Naive B cell (primary cell): ENCODE measurements around the gene BSCL2. TPM values are rescaled to one million over a fixed set of nuclear protein-coding genes. Genes with fewer than 3 reads are reported as not detected.

Source experiments
- polyA plus RNA-seq, 6 donors: library from polyadenylated mRNA; unstranded; fragments of 300-500 nt; fragmentation: Illumina TruSeq; gene quantifications; one replicate each; pipeline ENCODE4 v1.2.3, GENCODE V29; 2021; ENCODE audit warnings: low read depth in 6 of 6

The BSCL2 gene
- polyA plus RNA-seq, 6 donors from 2014 or later = 49.6 to 98.5 (median 57.6) TPM

Other genes with a start within 250 kb of the BSCL2 start
- 10 to 100 TPM in 5 of 6 donors, 1 to 10 TPM in 1; 2.0 to 45.3 (median 15.9) TPM for gene AHNAK, start 160.6 kb downstream of the BSCL2 start, polyA plus RNA-seq
- 1,000 to 10,000 TPM; 1,313 to 1,862 (median 1,450) TPM for gene EEF1G, start 133.5 kb downstream of the BSCL2 start, polyA plus RNA-seq
- gene TUT1, start 115.9 kb downstream of the BSCL2 start, polyA plus RNA-seq = 10 to 100 TPM; 12.7 to 20.8 (median 16.2) TPM
- gene MTA2, start 105.6 kb downstream of the BSCL2 start, polyA plus RNA-seq = 10 to 100 TPM in 5 of 6 donors, 1 to 10 TPM in 1; 3.4 to 27.5 (median 17.8) TPM
- gene EML3, start 94.6 kb downstream of the BSCL2 start, polyA plus RNA-seq = 10 to 100 TPM in 5 of 6 donors, 1 to 10 TPM in 1; 9.7 to 15.5 (median 12.5) TPM
- 1 to 10 TPM in 1 of 6 donors, under 1 TPM in 4, not detected in 1; 0.55 to 1.6 (median 0.66) TPM for gene ROM1, start 94.2 kb downstream of the BSCL2 start, polyA plus RNA-seq
- gene B3GAT3, start 85.4 kb downstream of the BSCL2 start, polyA plus RNA-seq = 10 to 100 TPM; 26.1 to 43.9 (median 30.8) TPM
- gene GANAB, start 60.8 kb downstream of the BSCL2 start, polyA plus RNA-seq = 100 to 1,000 TPM; 140 to 158 (median 149) TPM
- 10 to 100 TPM; 18.3 to 40.1 (median 28.7) TPM for gene INTS5, start 54.1 kb downstream of the BSCL2 start, polyA plus RNA-seq
- gene C11orf98, start 42.2 kb downstream of the BSCL2 start, polyA plus RNA-seq = 10 to 100 TPM; 37.9 to 89.1 (median 77.2) TPM
- 1 to 10 TPM; 2.1 to 8.4 (median 4.8) TPM for gene CSKMT, start 42.1 kb downstream of the BSCL2 start, polyA plus RNA-seq
- 10 to 100 TPM in 5 of 6 donors, 1 to 10 TPM in 1; 7.7 to 11.4 (median 10.4) TPM for gene UQCC3, start 35.8 kb downstream of the BSCL2 start, polyA plus RNA-seq
- gene LBHD1, start 35.2 kb downstream of the BSCL2 start, polyA plus RNA-seq = 10 to 100 TPM in 1 of 6 donors, 1 to 10 TPM in 5; 3.5 to 12.4 (median 5.1) TPM
- 100 to 1,000 TPM; 150 to 226 (median 216) TPM for gene UBXN1, start 28.4 kb downstream of the BSCL2 start, polyA plus RNA-seq
- gene LRRN4CL, start 17.9 kb downstream of the BSCL2 start, polyA plus RNA-seq = not detected
- 10 to 100 TPM in 4 of 6 donors, 1 to 10 TPM in 2; 5.3 to 21.2 (median 16.9) TPM for gene GNG3, start 252 bp upstream of the BSCL2 start, polyA plus RNA-seq
- gene HNRNPUL2, start 20.0 kb upstream of the BSCL2 start, polyA plus RNA-seq = 1 to 10 TPM in 4 of 6 donors, under 1 TPM in 2; 0.61 to 2.9 (median 1.1) TPM
- gene TTC9C, start 21.1 kb upstream of the BSCL2 start, polyA plus RNA-seq = 10 to 100 TPM; 12.1 to 45.9 (median 21.6) TPM
- gene ZBTB3, start 46.7 kb upstream of the BSCL2 start, polyA plus RNA-seq = 10 to 100 TPM in 1 of 6 donors, 1 to 10 TPM in 5; 3.7 to 12.9 (median 6.4) TPM
- 100 to 1,000 TPM; 249 to 395 (median 290) TPM for gene POLR2G, start 54.2 kb upstream of the BSCL2 start, polyA plus RNA-seq
- gene TAF6L, start 64.0 kb upstream of the BSCL2 start, polyA plus RNA-seq = 10 to 100 TPM in 2 of 6 donors, 1 to 10 TPM in 4; 8.3 to 14.3 (median 9.5) TPM
- 100 to 1,000 TPM; 145 to 275 (median 160) TPM for gene TMEM179B, start 80.0 kb upstream of the BSCL2 start, polyA plus RNA-seq
- gene TMEM223, start 84.6 kb upstream of the BSCL2 start, polyA plus RNA-seq = 10 to 100 TPM; 28.9 to 52.5 (median 45.3) TPM
- 100 to 1,000 TPM in 2 of 6 donors, 10 to 100 TPM in 4; 60.9 to 121 (median 90.6) TPM for gene NXF1, start 98.0 kb upstream of the BSCL2 start, polyA plus RNA-seq
- gene STX5, start 124.6 kb upstream of the BSCL2 start, polyA plus RNA-seq = 10 to 100 TPM; 46.4 to 64.2 (median 51.5) TPM
- gene TEX54, start 125.4 kb upstream of the BSCL2 start, polyA plus RNA-seq = 1 to 10 TPM in 5 of 6 donors, not detected in 1; 2.3 to 7.0 (median 3.7) TPM
- 10 to 100 TPM; 42.0 to 77.0 (median 54.6) TPM for gene WDR74, start 132.2 kb upstream of the BSCL2 start, polyA plus RNA-seq
- gene SLC3A2, start 173.5 kb upstream of the BSCL2 start, polyA plus RNA-seq = 100 to 1,000 TPM in 2 of 6 donors, 10 to 100 TPM in 4; 63.1 to 135 (median 81.1) TPM
- gene CHRM1, start 213.9 kb upstream of the BSCL2 start, polyA plus RNA-seq = not detected